WTC11 (cell line): Measurements from ENCODE around the gene PTPRO. TPM values are rescaled to one million over a fixed set of nuclear protein-coding genes. Genes with fewer than 3 reads are reported as not detected.

Experiments used
- ATAC-seq: fragments of 200-7000 bp; cut with Tn5 transposase; 2 replicates; pipeline ENCODE4 v1.10.0; 2021; ENCODE audit warnings: mild to moderate bottlenecking, moderate library complexity
- CTCF ChIA-PET: fragments of 300-600 bp; sonication (Branson Sonifier 250); formaldehyde crosslinking; loops from one replicate; lab custom pipeline; 2021; ENCODE audit warnings: antibody characterized with exemption; lab: Charles Lee
- POLR2A ChIA-PET: fragments of 350-600 bp; sonication (Branson Sonifier 250); formaldehyde crosslinking; loops from one replicate; lab custom pipeline; 2021; ENCODE audit warnings: antibody characterized with exemption; lab: Charles Lee
- DNase-seq: peaks from one replicate; pipeline ENCODE4 v3.0.0; 2021; ENCODE audit warnings: low spot score
- H3K27ac Mint-ChIP-seq: 2 replicates; pipeline ENCODE4 v1.8.0; 2021; ENCODE audit warnings: mixed read lengths
- H3K27me3 Mint-ChIP-seq: 2 replicates; pipeline ENCODE4 v1.8.0; 2021; ENCODE audit warnings: low read depth, mild to moderate bottlenecking, moderate library complexity, mixed read lengths
- H3K36me3 Mint-ChIP-seq: 2 replicates; pipeline ENCODE4 v1.8.0; 2021; ENCODE audit warnings: mixed read lengths
- H3K4me1 Mint-ChIP-seq: 2 replicates; pipeline ENCODE4 v1.8.0; 2022; ENCODE audit warnings: mixed read lengths
- H3K4me3 Mint-ChIP-seq: 2 replicates; pipeline ENCODE4 v1.8.0; 2021; ENCODE audit warnings: mild to moderate bottlenecking, moderate library complexity, mixed read lengths
- H3K9me3 Mint-ChIP-seq: 2 replicates; pipeline ENCODE4 v1.8.0; 2021; ENCODE audit warnings: mixed read lengths
- CBFB ChIP-seq: sonication (generic); formaldehyde crosslinking; IDR thresholded peaks from 2 replicates; pipeline ENCODE4 v1.8.1; 2022; ENCODE audit warnings: mild to moderate bottlenecking, low read depth, missing genetic modification reagents
- CREM ChIP-seq: sonication (generic); formaldehyde crosslinking; IDR thresholded peaks from 2 replicates; pipeline ENCODE4 v1.8.1; 2022; ENCODE audit warnings: mild to moderate bottlenecking, missing genetic modification reagents, moderate library complexity
- HMGXB4 ChIP-seq: sonication (generic); formaldehyde crosslinking; IDR thresholded peaks from 2 replicates; pipeline ENCODE4 v1.8.1; 2023; ENCODE audit warnings: mild to moderate bottlenecking, moderate library complexity, missing genetic modification reagents
- MYBL2 ChIP-seq: sonication (generic); formaldehyde crosslinking; IDR thresholded peaks from 2 replicates; pipeline ENCODE4 v1.8.1; 2023; ENCODE audit warnings: mild to moderate bottlenecking, moderate library complexity, missing genetic modification reagents
- NFATC4 ChIP-seq: fragments of 250-450 bp; sonication (Bioruptor Pico); IDR thresholded peaks from 2 replicates; pipeline ENCODE4 v1.9.0; 2021; ENCODE audit warnings: mild to moderate bottlenecking
- NR1H2 ChIP-seq: sonication (generic); formaldehyde crosslinking; IDR thresholded peaks from 2 replicates; pipeline ENCODE4 v1.9.0; 2021; ENCODE audit warnings: mild to moderate bottlenecking, moderate library complexity, missing genetic modification reagents
- NR2C2 ChIP-seq: sonication (generic); formaldehyde crosslinking; IDR thresholded peaks from 2 replicates; pipeline ENCODE4 v1.8.0; 2022; ENCODE audit warnings: mild to moderate bottlenecking, missing genetic modification reagents
- OVOL2 ChIP-seq: fragments of 250-450 bp; sonication (Bioruptor Pico); IDR thresholded peaks from 2 replicates; pipeline ENCODE4 v1.9.0; 2021; ENCODE audit warnings: mild to moderate bottlenecking, borderline replicate concordance
- PREB ChIP-seq: sonication (generic); formaldehyde crosslinking; IDR thresholded peaks from 2 replicates; pipeline ENCODE4 v1.8.1; 2022; ENCODE audit warnings: mild to moderate bottlenecking, missing genetic modification reagents, moderate library complexity, borderline replicate concordance
- PRRX2 ChIP-seq: fragments of 250-450 bp; sonication (Bioruptor Pico); IDR thresholded peaks from 2 replicates; pipeline ENCODE4 v1.8.0; 2021; ENCODE audit warnings: mild to moderate bottlenecking
- SP1 ChIP-seq: sonication (generic); formaldehyde crosslinking; conservative IDR thresholded peaks from 2 replicates; pipeline ENCODE4 v1.8.1; 2022; ENCODE audit warnings: missing genetic modification reagents
- TP53 ChIP-seq: sonication (generic); formaldehyde crosslinking; IDR thresholded peaks from 2 replicates; pipeline ENCODE4 v1.8.1; 2023; ENCODE audit warnings: mild to moderate bottlenecking, missing genetic modification reagents
- ZNF263 ChIP-seq: sonication (generic); formaldehyde crosslinking; IDR thresholded peaks from 2 replicates; pipeline ENCODE4 v1.8.1; 2022; ENCODE audit warnings: low read depth, mild to moderate bottlenecking, moderate library complexity, missing genetic modification reagents
- ZNF396 ChIP-seq: fragments of 250-450 bp; sonication (Bioruptor Pico); IDR thresholded peaks from 2 replicates; pipeline ENCODE4 v1.8.0; 2021; ENCODE audit warnings: mild to moderate bottlenecking, moderate library complexity, borderline replicate concordance
- total RNA-seq: library from RNA; stranded (reverse); gene quantifications from 3 replicates; pipeline ENCODE4 v1.2.3, GENCODE V29; 2021
- TF ChIP-seq, protein P1 (sequence below): sonication (generic); formaldehyde crosslinking; IDR thresholded peaks from 2 replicates; pipeline ENCODE4 v1.8.0; 2023; ENCODE audit warnings: mild to moderate bottlenecking, missing genetic modification reagents
- TF ChIP-seq, protein P2 (sequence below): sonication (generic); formaldehyde crosslinking; IDR thresholded peaks from 2 replicates; pipeline ENCODE4 v1.8.0; 2023; ENCODE audit warnings: missing genetic modification reagents
- TF ChIP-seq, protein P3 (sequence below): sonication (generic); formaldehyde crosslinking; IDR thresholded peaks from 2 replicates; pipeline ENCODE4 v1.8.1; 2023; ENCODE audit warnings: mild to moderate bottlenecking, missing genetic modification reagents, moderate library complexity

The PTPRO gene
- total RNA-seq, 1 experiment from 2014 or later: 1.1 TPM

DNA sequence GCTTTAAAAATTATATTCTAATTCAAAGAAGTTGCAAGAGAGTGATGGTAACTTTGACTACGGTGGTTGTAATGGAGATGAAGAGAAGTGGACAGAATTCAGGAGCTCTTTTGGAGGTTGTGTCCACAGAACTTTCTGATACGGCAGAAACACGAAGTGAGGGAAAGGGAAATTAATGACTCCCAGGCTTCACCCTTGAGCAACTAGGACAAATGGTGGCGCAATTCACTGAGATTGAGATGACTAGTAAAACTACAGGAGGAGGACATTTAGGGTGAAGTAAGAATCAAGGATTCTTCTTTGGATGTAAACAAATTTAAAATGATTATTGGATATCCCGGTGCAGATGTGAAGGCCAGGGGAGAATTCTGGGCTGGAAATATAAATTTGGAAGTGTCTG lies 212.6 kb downstream of the PTPRO start (continued):
- no peak for TF ChIP-seq NR2C2 (CRISPR knock-in tag)
- TF ChIP-seq, protein P1, sequence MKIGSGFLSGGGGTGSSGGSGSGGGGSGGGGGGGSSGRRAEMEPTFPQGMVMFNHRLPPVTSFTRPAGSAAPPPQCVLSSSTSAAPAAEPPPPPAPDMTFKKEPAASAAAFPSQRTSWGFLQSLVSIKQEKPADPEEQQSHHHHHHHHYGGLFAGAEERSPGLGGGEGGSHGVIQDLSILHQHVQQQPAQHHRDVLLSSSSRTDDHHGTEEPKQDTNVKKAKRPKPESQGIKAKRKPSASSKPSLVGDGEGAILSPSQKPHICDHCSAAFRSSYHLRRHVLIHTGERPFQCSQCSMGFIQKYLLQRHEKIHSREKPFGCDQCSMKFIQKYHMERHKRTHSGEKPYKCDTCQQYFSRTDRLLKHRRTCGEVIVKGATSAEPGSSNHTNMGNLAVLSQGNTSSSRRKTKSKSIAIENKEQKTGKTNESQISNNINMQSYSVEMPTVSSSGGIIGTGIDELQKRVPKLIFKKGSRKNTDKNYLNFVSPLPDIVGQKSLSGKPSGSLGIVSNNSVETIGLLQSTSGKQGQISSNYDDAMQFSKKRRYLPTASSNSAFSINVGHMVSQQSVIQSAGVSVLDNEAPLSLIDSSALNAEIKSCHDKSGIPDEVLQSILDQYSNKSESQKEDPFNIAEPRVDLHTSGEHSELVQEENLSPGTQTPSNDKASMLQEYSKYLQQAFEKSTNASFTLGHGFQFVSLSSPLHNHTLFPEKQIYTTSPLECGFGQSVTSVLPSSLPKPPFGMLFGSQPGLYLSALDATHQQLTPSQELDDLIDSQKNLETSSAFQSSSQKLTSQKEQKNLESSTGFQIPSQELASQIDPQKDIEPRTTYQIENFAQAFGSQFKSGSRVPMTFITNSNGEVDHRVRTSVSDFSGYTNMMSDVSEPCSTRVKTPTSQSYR (CRISPR knock-in tag): no peak

- no peak overlapping the region for H3K27ac Mint-ChIP-seq
- TF ChIP-seq PRRX2 (CRISPR knock-in tag) (no peak), NR1H2 (no peak), SP1 (CRISPR knock-in tag) (no peak), CBFB (no peak), NFATC4 (CRISPR knock-in tag) (no peak), TP53 (CRISPR knock-in tag) (no peak), HMGXB4 (CRISPR knock-in tag) (no peak), ZNF263 (CRISPR knock-in tag) (no peak), OVOL2 (CRISPR knock-in tag) (no peak), MYBL2 (CRISPR knock-in tag) (no peak), PREB (no peak)
- TF ChIP-seq, all 79 proteins: peak for 0
- Mint-ChIP-seq H3K9me3 (no peaks in the 10 kb centered on the region), H3K4me3 (no peak overlapping the region), H3K36me3 (no peaks in the 10 kb centered on the region), H3K4me1 (no peaks in the 10 kb centered on the region), H3K27me3 (no peaks in the 10 kb centered on the region)
- ChIA-PET POLR2A (no interaction called here), CTCF (interaction anchor here (1.9 to 2.2 kb wide), 2 partner anchors 50 to 322 kb away, joined by 9 to 14 read pairs; no protein-coding TSS in a partner anchor)
- ATAC-seq (no peak), DNase-seq (no peak)
Measured at GRCh38 chr12:15535352-15535781, 213.1 kb downstream of the PTPRO start.

DNA sequence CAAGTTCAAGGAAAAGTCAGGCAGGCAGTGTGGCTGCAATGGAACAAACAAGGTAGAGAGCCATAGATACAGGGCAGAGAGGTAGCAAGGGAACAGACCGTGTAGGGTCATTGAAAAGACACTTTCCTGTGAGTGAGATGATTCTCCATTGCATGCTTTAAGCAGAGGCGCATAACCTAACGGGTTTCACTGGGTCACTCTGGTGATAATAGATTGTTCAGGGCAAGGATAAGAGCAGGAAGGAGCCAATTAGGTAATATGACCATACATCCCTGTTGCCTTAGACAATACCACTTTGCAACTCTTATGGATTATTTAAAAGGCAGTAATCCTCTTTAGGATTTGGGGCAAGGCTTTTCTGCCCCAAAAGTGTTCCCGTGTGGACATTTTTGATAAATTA lies 214.1 kb downstream of the PTPRO start:
- TF ChIP-seq, protein P2, sequence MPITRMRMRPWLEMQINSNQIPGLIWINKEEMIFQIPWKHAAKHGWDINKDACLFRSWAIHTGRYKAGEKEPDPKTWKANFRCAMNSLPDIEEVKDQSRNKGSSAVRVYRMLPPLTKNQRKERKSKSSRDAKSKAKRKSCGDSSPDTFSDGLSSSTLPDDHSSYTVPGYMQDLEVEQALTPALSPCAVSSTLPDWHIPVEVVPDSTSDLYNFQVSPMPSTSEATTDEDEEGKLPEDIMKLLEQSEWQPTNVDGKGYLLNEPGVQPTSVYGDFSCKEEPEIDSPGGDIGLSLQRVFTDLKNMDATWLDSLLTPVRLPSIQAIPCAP (CRISPR knock-in tag): no peak
- TF ChIP-seq ZNF396 (CRISPR knock-in tag): no peak
- TF ChIP-seq TP53 (CRISPR knock-in tag): no peak
- no peak for TF ChIP-seq CREM (CRISPR knock-in tag)
- TF ChIP-seq, protein P3, sequence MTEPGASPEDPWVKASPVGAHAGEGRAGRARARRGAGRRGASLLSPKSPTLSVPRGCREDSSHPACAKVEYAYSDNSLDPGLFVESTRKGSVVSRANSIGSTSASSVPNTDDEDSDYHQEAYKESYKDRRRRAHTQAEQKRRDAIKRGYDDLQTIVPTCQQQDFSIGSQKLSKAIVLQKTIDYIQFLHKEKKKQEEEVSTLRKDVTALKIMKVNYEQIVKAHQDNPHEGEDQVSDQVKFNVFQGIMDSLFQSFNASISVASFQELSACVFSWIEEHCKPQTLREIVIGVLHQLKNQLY: no peak
- H3K27ac Mint-ChIP-seq: no peak overlapping the region
- no peaks in the 10 kb centered on the region for H3K9me3 Mint-ChIP-seq
- ATAC-seq: no peak
- no peaks in the 10 kb centered on the region for H3K4me1 Mint-ChIP-seq
- H3K36me3 Mint-ChIP-seq: no peaks in the 10 kb centered on the region
- POLR2A ChIA-PET: no interaction called here
- DNase-seq: no peak
- no peak overlapping the region for H3K4me3 Mint-ChIP-seq
- CTCF ChIA-PET: interaction anchor here (1.9 to 2.2 kb wide), 2 partner anchors 49 to 321 kb away, joined by 9 to 14 read pairs; no protein-coding TSS in a partner anchor
- no peaks in the 10 kb centered on the region for H3K27me3 Mint-ChIP-seq
